Thoracic aorta (tissue), 2 donors: ENCODE data around the gene CPAMD8. TPM values are rescaled to one million over a fixed set of nuclear protein-coding genes. Genes with fewer than 3 reads are reported as not detected.
"Not testable (repeated sequence)": the region's sequence is repeated elsewhere in the genome, so short reads cannot be mapped to it uniquely, and the experiment has no call there.

Source experiments
- ATAC-seq: fragments of 150-250 bp; one replicate; pipeline ENCODE4 v1.8.0; 2017; ENCODE audit warnings: low read depth; ENCODE audit not compliant: insufficient number of reproducible peaks, low FRiP score
- DNase-seq: peaks from one replicate; pipeline ENCODE4 v3.0.0-alpha.2; 2020; ENCODE audit warnings: low spot score
- H3K27ac ChIP-seq, 2 donors: fragments of 200-600 bp; sonication (generic); 1 replicate in 1 of 2; 2 replicates in 1 of 2; pipeline ENCODE4 v1.5.1; 2016; ENCODE audit warnings: mild to moderate bottlenecking in 2 of 2, moderate library complexity in 2 of 2
- H3K27me3 ChIP-seq: fragments of 200-600 bp; sonication (generic); replicated peaks from 2 replicates; pipeline ENCODE4 v1.6.0; 2016; ENCODE audit warnings: mild to moderate bottlenecking; ENCODE audit not compliant: insufficient read depth
- H3K36me3 ChIP-seq: fragments of 200-600 bp; sonication (generic); one replicate; pipeline ENCODE4 v1.5.1; 2016
- H3K4me1 ChIP-seq, 2 donors: fragments of 200-600 bp; sonication (generic); 1 replicate in 1 of 2; 2 replicates in 1 of 2; pipeline versions ENCODE4 v1.5.1 to v1.6.0; 2016; ENCODE audit warnings: low read depth in 2 of 2, mild to moderate bottlenecking in 1 of 2; ENCODE audit not compliant: control insufficient read depth in 1 of 2
- H3K4me3 ChIP-seq: fragments of 200-600 bp; sonication (generic); 2 replicates; pipeline ENCODE4 v1.5.1; 2016; ENCODE audit warnings: mild to moderate bottlenecking
- H3K9me3 ChIP-seq: fragments of 200-600 bp; sonication (generic); 2 replicates; pipeline ENCODE4 v1.5.1; 2016
- CTCF ChIP-seq: fragments of 200-600 bp; sonication (generic); IDR thresholded peaks from one replicate; pipeline ENCODE4 v1.5.1; 2019; ENCODE audit warnings: antibody characterized with exemption
- total RNA-seq, 2 donors: library from RNA; depleted of rRNA; stranded (reverse); fragments of >200 nt; gene quantifications; one replicate each; pipeline versions ENCODE4 v1.1.0 to v1.2.3, GENCODE V29; 2016

Gene CPAMD8
- total RNA-seq, 2 donors from 2014 or later, result 27.3 to 36.4 TPM

- no peak overlapping the region for H3K4me3 ChIP-seq
- H3K27me3 ChIP-seq, result no peaks in the 10 kb centered on the region
- peaks cover 0 to 10% of the 10 kb centered on the region in 2 donors for H3K4me1 ChIP-seq
- TF ChIP-seq CTCF, result no peak
- DNase-seq (no peak), ATAC-seq (no peak)
- H3K9me3 ChIP-seq, result peaks cover 10% of the 10 kb centered on the region
- H3K27ac ChIP-seq, result no peak overlapping the region
- no peaks in the 10 kb centered on the region for H3K36me3 ChIP-seq
Observed at GRCh38 chr19:17020385-17020784, 6.2 kb downstream of the CPAMD8 start.

- H3K4me3 ChIP-seq, H3K27me3 ChIP-seq, H3K36me3 ChIP-seq, DNase-seq, H3K4me1 ChIP-seq, H3K27ac ChIP-seq, H3K9me3 ChIP-seq, ATAC-seq: not testable (repeated sequence)
Observed at GRCh38 chr19:17014212-17014861, 12.3 kb downstream of the CPAMD8 start.

GRCh38 chr19:17011485-17011884 is 15.1 kb downstream of the CPAMD8 start:
- no peaks in the 10 kb centered on the region for H3K9me3 ChIP-seq
- H3K4me1 ChIP-seq, result no peaks in the 10 kb centered on the region
- no peak overlapping the region for H3K27ac ChIP-seq
- ATAC-seq (no peak), DNase-seq (no peak)
- no peaks in the 10 kb centered on the region for H3K27me3 ChIP-seq
- no peak for TF ChIP-seq CTCF
- no peak overlapping the region for H3K4me3 ChIP-seq
- no peaks in the 10 kb centered on the region for H3K36me3 ChIP-seq

GRCh38 chr19:17006579-17006978 is 20.0 kb downstream of the CPAMD8 start:
- H3K36me3 ChIP-seq, result no peaks in the 10 kb centered on the region
- H3K9me3 ChIP-seq, result no peaks in the 10 kb centered on the region
- no peaks in the 10 kb centered on the region for H3K27me3 ChIP-seq
- no peak for ATAC-seq
- DNase-seq, result no peak
- H3K4me1 ChIP-seq, result no peaks in the 10 kb centered on the region
- no peak overlapping the region for H3K27ac ChIP-seq
- H3K4me3 ChIP-seq, result no peak overlapping the region
- no peak for TF ChIP-seq CTCF

- DNase-seq (no peak), ATAC-seq (no peak)
- no peaks in the 10 kb centered on the region for H3K36me3 ChIP-seq
Observed at GRCh38 chr19:17005000-17005399, 21.6 kb downstream of the CPAMD8 start.

More at GRCh38 chr19:17005000-17005399, 21.6 kb downstream of the CPAMD8 start:
- Histone ChIP-seq H3K4me3 (no peak overlapping the region), H3K27me3 (no peaks in the 10 kb centered on the region), H3K4me1 (no peaks in the 10 kb centered on the region), H3K9me3 (no peaks in the 10 kb centered on the region), H3K27ac (no peak overlapping the region)
- TF ChIP-seq CTCF, result no peak
